ENCODE measurements around the gene NTM.

The NTM gene

DNA sequence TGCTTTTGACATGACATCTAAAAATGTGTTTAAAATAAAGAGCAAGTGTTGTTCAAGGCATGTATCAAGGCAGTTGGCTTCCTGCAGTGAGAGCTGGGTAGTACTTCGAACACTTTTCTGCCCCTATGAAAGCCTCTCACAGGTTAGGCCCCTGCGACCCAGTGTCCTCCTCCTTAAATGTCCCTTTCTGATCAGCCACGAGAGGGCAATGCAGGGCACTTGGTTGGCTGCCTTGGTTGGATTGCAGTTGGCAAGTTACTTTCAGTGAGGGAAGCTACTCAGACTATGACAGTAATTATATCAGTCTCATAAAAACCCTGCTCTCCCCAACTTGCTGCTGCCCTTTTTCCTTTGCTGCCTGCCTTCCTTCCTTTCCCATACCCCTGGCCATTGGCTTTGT lies 743.8 kb downstream of the NTM start:
- no peak overlapping the region for H3K27ac ChIP-seq
- no peak for TF ChIP-seq ZFX (IDR thresholded peaks at IDR 0.05)
- TF ChIP-seq CTCF (conservative IDR thresholded peaks at IDR 0.05), result peak; percentile 71

- no peak overlapping the region for H3K27ac ChIP-seq
- no peak for TF ChIP-seq ZFX (IDR thresholded peaks at IDR 0.05)
- no peak for TF ChIP-seq CTCF (conservative IDR thresholded peaks at IDR 0.05)
These were observed 744.3 kb downstream of the NTM start for GRCh38 chr11:132114743-132115142.

GRCh38 chr11:132115454-132115853 lies 745.0 kb downstream of the NTM start:
- no peak overlapping the region for H3K27ac ChIP-seq
- TF ChIP-seq ZFX (IDR thresholded peaks at IDR 0.05) (no peak), CTCF (conservative IDR thresholded peaks at IDR 0.05) (no peak)

- TF ChIP-seq ZFX (IDR thresholded peaks at IDR 0.05) (no peak), CTCF (conservative IDR thresholded peaks at IDR 0.05) (no peak)
- H3K27ac ChIP-seq, result no peak overlapping the region
These were observed 746.1 kb downstream of the NTM start for GRCh38 chr11:132116516-132116915.

GRCh38 chr11:132118661-132119060 lies 748.2 kb downstream of the NTM start:
- no peak overlapping the region for H3K27ac ChIP-seq
- TF ChIP-seq ZFX (IDR thresholded peaks at IDR 0.05) (no peak), CTCF (conservative IDR thresholded peaks at IDR 0.05) (no peak)

GRCh38 chr11:132119573-132119972 lies 749.2 kb downstream of the NTM start:
- TF ChIP-seq ZFX (IDR thresholded peaks at IDR 0.05) (no peak), CTCF (conservative IDR thresholded peaks at IDR 0.05) (no peak)
- no peak overlapping the region for H3K27ac ChIP-seq

GRCh38 chr11:132122735-132123134 lies 752.3 kb downstream of the NTM start:
- TF ChIP-seq CTCF (conservative IDR thresholded peaks at IDR 0.05) (no peak), ZFX (IDR thresholded peaks at IDR 0.05) (no peak)
- H3K27ac ChIP-seq, result no peak overlapping the region

Data from C4-2B (cell line).